Lower leg skin (tissue), 3 donors: Measurements from ENCODE around the gene PVR.

Experiments
- POLR2A ChIP-seq, 2 donors: fragments of 450-650 bp; IDR thresholded peaks; one replicate each; pipeline ENCODE4 v1.6.1; 2016 to 2017; ENCODE audit warnings: antibody characterized with exemption in 2 of 2, mild to moderate bottlenecking in 1 of 2, moderate library complexity in 1 of 2
- TF ChIP-seq, protein P1 (sequence below), 3 donors: fragments of 450-650 bp; IDR thresholded peaks; one replicate each; pipeline ENCODE4 v1.5.1; 2016; ENCODE audit warnings: antibody characterized with exemption in 3 of 3, mild to moderate bottlenecking in 3 of 3, moderate library complexity in 2 of 3

DNA sequence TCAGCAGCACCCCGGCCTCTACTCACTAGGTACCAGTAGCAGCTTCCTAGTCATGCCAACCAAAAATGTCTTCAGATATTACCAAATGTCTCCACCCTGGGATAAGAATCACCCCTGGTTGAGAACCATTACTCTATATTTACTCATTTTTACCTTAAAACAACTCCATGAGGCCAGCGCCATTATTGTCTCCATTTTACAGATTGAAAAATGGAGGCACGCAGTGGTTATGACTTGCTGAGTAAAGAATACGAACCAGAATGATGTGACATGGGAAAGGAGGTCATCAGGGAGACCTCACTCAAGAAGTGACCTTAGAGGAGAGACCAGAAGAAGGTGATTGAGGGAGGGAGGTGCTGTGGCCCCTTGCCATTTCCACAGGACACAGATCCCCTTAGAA lies 29.8 kb downstream of the PVR start:
- TF ChIP-seq, protein P1, sequence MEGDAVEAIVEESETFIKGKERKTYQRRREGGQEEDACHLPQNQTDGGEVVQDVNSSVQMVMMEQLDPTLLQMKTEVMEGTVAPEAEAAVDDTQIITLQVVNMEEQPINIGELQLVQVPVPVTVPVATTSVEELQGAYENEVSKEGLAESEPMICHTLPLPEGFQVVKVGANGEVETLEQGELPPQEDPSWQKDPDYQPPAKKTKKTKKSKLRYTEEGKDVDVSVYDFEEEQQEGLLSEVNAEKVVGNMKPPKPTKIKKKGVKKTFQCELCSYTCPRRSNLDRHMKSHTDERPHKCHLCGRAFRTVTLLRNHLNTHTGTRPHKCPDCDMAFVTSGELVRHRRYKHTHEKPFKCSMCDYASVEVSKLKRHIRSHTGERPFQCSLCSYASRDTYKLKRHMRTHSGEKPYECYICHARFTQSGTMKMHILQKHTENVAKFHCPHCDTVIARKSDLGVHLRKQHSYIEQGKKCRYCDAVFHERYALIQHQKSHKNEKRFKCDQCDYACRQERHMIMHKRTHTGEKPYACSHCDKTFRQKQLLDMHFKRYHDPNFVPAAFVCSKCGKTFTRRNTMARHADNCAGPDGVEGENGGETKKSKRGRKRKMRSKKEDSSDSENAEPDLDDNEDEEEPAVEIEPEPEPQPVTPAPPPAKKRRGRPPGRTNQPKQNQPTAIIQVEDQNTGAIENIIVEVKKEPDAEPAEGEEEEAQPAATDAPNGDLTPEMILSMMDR (IDR thresholded peaks at IDR 0.05), result no peak
- TF ChIP-seq POLR2A (IDR thresholded peaks at IDR 0.05), result no peak
